ENCODE data around the gene LRTM1.

Gene LRTM1

GRCh38 chr3:54941690-54942362 is 14.0 kb upstream of the LRTM1 start:
- H3K36me3 ChIP-seq (ENCODE audit: insufficient read depth, low read length), result no peaks in the 10 kb centered on the region
- no peak for TF ChIP-seq EZH2 (IDR thresholded peaks at IDR 0.05; ENCODE audit: borderline replicate concordance, low read depth, low read length, severe bottlenecking)
- no peak for TF ChIP-seq CTCF (IDR thresholded peaks at IDR 0.05; ENCODE audit: borderline replicate concordance, extremely low read depth, low read length, poor library complexity, severe bottlenecking)
- H3K4me1 ChIP-seq (ENCODE audit: insufficient read depth, low read length), result no peaks in the 10 kb centered on the region
- no peak for ATAC-seq (ENCODE audit: insufficient read depth, low read depth)
- H4K20me1 ChIP-seq (ENCODE audit: insufficient read depth, low read length), result no peaks in the 10 kb centered on the region
- H3K27ac ChIP-seq (ENCODE audit: low read length), result no peak overlapping the region
- H3K9ac ChIP-seq (ENCODE audit: low read depth, low read length), result no peak overlapping the region
- H3K4me2 ChIP-seq (ENCODE audit: insufficient read depth, low read length), result no peak overlapping the region
- no peaks in the 10 kb centered on the region for H3K79me2 ChIP-seq (ENCODE audit: insufficient read depth, low read length)
- no peak overlapping the region for H3K4me3 ChIP-seq (ENCODE audit: low read depth in 1 of 2, low read length in 2 of 2)
- H3K27me3 ChIP-seq (ENCODE audit: insufficient read depth, low read length, poor library complexity), result peaks cover 8% of the 10 kb centered on the region
- no peaks in the 10 kb centered on the region for H3K9me3 ChIP-seq (ENCODE audit: insufficient read depth, low read length, severe bottlenecking)
- no peak overlapping the region for H2AFZ ChIP-seq (ENCODE audit: low read depth, low read length)
- DNase-seq, result no peak

- Histone ChIP-seq H3K4me2 (ENCODE audit: insufficient read depth, low read length) (no peak overlapping the region), H3K27me3 (ENCODE audit: insufficient read depth, low read length, poor library complexity) (peaks cover 8% of the 10 kb centered on the region), H3K9ac (ENCODE audit: low read depth, low read length) (no peak overlapping the region), H4K20me1 (ENCODE audit: insufficient read depth, low read length) (no peaks in the 10 kb centered on the region), H3K4me1 (ENCODE audit: insufficient read depth, low read length) (no peaks in the 10 kb centered on the region), H2AFZ (ENCODE audit: low read depth, low read length) (no peak overlapping the region), H3K79me2 (ENCODE audit: insufficient read depth, low read length) (no peaks in the 10 kb centered on the region), H3K27ac (ENCODE audit: low read length) (no peak overlapping the region), H3K4me3 (ENCODE audit: low read depth in 1 of 2, low read length in 2 of 2) (no peak overlapping the region), H3K9me3 (ENCODE audit: insufficient read depth, low read length, severe bottlenecking) (no peaks in the 10 kb centered on the region), H3K36me3 (ENCODE audit: insufficient read depth, low read length) (no peaks in the 10 kb centered on the region)
- no peak for DNase-seq
- TF ChIP-seq EZH2 (IDR thresholded peaks at IDR 0.05; ENCODE audit: borderline replicate concordance, low read depth, low read length, severe bottlenecking) (no peak), CTCF (IDR thresholded peaks at IDR 0.05; ENCODE audit: borderline replicate concordance, extremely low read depth, low read length, poor library complexity, severe bottlenecking) (no peak)
- ATAC-seq (ENCODE audit: insufficient read depth, low read depth), result no peak
Measured at GRCh38 chr3:54940971-54941370, 13.1 kb upstream of the LRTM1 start.

- Histone ChIP-seq H3K4me2 (ENCODE audit: insufficient read depth, low read length) (no peak overlapping the region), H3K36me3 (ENCODE audit: insufficient read depth, low read length) (no peaks in the 10 kb centered on the region), H3K9ac (ENCODE audit: low read depth, low read length) (no peak overlapping the region), H3K27me3 (ENCODE audit: insufficient read depth, low read length, poor library complexity) (peaks cover 8% of the 10 kb centered on the region), H4K20me1 (ENCODE audit: insufficient read depth, low read length) (no peaks in the 10 kb centered on the region), H3K27ac (ENCODE audit: low read length) (no peak overlapping the region), H3K9me3 (ENCODE audit: insufficient read depth, low read length, severe bottlenecking) (no peaks in the 10 kb centered on the region), H3K4me3 (ENCODE audit: low read depth in 1 of 2, low read length in 2 of 2) (no peak overlapping the region), H2AFZ (ENCODE audit: low read depth, low read length) (no peak overlapping the region), H3K4me1 (ENCODE audit: insufficient read depth, low read length) (no peaks in the 10 kb centered on the region), H3K79me2 (ENCODE audit: insufficient read depth, low read length) (no peaks in the 10 kb centered on the region)
- ATAC-seq (ENCODE audit: insufficient read depth, low read depth) (no peak), DNase-seq (no peak)
- TF ChIP-seq EZH2 (IDR thresholded peaks at IDR 0.05; ENCODE audit: borderline replicate concordance, low read depth, low read length, severe bottlenecking) (no peak), CTCF (IDR thresholded peaks at IDR 0.05; ENCODE audit: borderline replicate concordance, extremely low read depth, low read length, poor library complexity, severe bottlenecking) (no peak)
Measured at GRCh38 chr3:54939557-54940300, 11.9 kb upstream of the LRTM1 start.
